Hematopoietic multipotent progenitor cell treated with erythropoietin and hydrocortisone succinate and interleukin-3 and kit ligand, for 15 days (in vitro differentiated cells): ENCODE data around the gene EPHB4.
"Not testable (repeated sequence)": the region's sequence is repeated elsewhere in the genome, so short reads cannot be mapped to it uniquely, and the experiment has no call there.

Experiments
- DNase-seq: peaks from one replicate; pipeline ENCODE4 v3.0.0-alpha.2; 2015; ENCODE audit warnings: low spot score

EPHB4 gene

GRCh38 chr7:100827330-100828226 lies at the start of gene EPHB4:
Gene EPHB4, minus strand, starts transcription at chr7:100827523. Its CDS starts 493 bp downstream, at chr7:100827030.
- DNase-seq = peak; percentile 21

DNA sequence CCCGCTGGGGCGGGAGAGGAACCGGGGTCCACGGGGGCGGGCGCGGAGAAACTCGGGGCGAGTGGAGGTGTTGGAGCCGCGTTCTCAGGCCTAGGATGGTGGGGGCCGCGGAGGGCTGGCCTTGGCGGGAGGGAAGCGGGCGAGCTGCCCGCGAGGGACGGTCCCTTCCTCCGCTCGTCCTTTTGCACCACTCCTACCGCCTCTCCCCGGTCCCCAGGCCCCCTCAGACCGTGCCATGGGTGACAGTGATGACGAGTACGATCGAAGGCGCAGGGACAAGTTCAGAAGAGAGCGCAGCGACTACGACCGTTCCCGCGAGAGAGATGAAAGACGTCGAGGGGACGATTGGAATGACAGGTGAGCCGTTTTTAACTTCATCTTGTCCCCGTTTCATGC lies 48.0 kb upstream of the EPHB4 start:
- DNase-seq = peak; percentile 27

GRCh38 chr7:100874577-100875355 lies 47.4 kb upstream of the EPHB4 start, which contains the start of gene SRRT:
Gene SRRT, plus strand, starts transcription at chr7:100875103. Its CDS starts 488 bp downstream, at chr7:100875591.
- DNase-seq = peak; percentile 99

GRCh38 chr7:100874300-100874576 lies 46.9 kb upstream of the EPHB4 start:
- DNase-seq = no peak

- DNase-seq = no peak
Observed at GRCh38 chr7:100873599-100874299, 46.4 kb upstream of the EPHB4 start.

GRCh38 chr7:100867776-100868485 lies 40.6 kb upstream of the EPHB4 start:
- no peak for DNase-seq

DNA sequence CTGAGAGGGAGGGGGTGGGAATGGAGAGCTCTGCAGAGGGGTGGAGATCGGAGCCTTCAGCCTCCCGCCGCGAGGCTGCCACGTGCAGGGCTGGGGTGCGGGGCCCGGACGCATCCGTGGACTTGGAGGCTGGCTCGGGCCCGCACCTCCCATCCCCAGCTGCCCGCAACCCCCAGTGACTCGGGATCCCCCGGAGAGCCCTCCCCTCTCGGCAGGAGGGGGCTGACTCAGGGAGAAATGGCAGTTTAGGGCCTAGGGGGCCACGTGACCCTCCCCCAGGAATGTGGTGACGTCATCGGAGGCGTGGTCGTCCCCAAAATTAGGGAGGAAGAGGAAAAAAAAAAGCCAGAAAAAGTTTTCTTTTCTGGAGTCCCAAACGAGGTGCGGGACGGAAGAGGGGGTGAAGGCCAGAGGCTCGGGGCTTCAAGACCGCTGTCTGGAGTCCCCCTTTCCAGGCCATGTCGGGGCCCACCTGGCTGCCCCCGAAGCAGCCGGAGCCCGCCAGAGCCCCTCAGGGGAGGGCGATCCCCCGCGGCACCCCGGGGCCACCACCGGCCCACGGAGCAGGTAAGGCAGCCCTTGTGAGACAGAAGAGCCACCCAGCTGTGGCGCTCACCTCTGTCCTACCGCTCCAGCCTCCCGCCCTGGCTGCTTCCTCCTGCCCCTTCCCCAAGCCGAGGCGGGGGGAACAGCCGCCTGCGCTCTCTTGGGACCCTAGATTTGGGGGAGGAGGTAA lies 39.9 kb upstream of the EPHB4 start, which contains the start of gene TRIP6:
TRIP6 (plus strand) TSS at position 348 of the 736 bp plus-strand sequence; CDS start at position 459, 111 bp downstream.
- DNase-seq = peak; percentile 52

- no peak for DNase-seq
Observed at GRCh38 chr7:100866729-100867039, 39.4 kb upstream of the EPHB4 start.

DNA sequence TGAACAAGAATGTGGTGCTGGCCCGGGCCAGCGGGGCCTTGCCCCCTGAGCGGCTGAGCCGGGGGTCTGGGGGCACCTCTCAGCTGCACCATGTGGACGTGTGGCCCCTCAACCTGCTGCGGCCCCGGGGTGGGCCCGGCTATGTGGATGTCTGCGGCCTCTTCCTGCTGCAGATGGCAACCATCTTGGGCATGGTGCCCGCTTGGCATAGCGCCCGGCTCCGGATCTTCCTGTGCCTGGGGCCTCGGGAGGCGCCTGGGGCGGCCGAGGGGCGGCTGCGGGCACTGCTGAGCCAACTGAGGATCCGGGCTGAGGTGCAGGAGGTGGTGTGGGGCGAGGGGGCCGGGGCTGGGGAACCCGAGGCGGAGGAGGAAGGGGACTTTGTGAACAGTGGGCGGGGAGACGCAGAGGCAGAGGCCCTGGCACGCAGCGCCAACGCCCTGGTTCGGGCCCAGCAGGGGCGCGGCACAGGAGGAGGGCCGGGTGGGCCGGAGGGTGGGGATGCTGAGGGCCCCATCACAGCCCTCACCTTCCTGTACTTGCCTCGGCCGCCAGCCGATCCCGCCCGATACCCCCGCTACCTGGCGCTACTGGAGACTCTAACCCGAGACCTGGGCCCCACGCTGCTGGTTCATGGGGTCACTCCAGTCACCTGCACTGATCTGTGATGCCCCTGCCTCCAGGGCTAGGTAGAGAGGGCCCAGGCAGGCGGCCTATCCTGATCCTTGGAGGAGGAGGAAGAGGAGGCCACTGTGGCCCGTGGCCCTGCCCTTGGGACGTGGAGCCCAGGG lies 38.8 kb upstream of the EPHB4 start:
- peak; percentile 86 for DNase-seq

- peak; percentile 36 for DNase-seq
Observed at GRCh38 chr7:100865372-100865911, 38.1 kb upstream of the EPHB4 start.

GRCh38 chr7:100864263-100864845 lies 37.0 kb upstream of the EPHB4 start:
- DNase-seq = no peak

DNA sequence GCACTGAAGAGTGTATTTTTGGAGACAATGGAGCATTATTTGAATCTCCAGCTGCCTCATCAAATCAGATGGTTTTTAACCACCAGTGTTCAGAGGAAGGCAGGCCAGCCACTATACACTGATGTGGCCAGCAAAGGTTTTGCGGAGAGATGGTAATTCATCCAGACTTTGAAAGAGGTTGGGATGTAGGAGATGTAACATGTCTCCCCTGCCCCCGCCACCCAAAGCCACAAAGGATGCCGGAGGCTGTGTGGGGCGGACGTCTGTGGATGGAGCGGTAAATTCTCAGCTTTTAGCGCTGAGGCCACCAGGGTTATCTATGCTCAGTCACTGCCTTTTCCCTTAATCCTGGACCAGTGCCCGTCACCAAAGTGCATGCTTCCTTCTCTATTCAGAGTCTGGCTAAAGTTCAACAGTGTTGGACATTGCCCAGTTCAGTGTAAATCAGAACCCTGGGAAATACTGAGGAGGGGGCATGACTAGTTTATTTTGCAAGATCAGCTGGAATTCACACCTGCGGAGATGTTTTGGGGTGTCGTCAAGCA lies 36.2 kb upstream of the EPHB4 start:
- DNase-seq = no peak

- DNase-seq = no peak
Observed at GRCh38 chr7:100861616-100861985, 34.3 kb upstream of the EPHB4 start.

DNA sequence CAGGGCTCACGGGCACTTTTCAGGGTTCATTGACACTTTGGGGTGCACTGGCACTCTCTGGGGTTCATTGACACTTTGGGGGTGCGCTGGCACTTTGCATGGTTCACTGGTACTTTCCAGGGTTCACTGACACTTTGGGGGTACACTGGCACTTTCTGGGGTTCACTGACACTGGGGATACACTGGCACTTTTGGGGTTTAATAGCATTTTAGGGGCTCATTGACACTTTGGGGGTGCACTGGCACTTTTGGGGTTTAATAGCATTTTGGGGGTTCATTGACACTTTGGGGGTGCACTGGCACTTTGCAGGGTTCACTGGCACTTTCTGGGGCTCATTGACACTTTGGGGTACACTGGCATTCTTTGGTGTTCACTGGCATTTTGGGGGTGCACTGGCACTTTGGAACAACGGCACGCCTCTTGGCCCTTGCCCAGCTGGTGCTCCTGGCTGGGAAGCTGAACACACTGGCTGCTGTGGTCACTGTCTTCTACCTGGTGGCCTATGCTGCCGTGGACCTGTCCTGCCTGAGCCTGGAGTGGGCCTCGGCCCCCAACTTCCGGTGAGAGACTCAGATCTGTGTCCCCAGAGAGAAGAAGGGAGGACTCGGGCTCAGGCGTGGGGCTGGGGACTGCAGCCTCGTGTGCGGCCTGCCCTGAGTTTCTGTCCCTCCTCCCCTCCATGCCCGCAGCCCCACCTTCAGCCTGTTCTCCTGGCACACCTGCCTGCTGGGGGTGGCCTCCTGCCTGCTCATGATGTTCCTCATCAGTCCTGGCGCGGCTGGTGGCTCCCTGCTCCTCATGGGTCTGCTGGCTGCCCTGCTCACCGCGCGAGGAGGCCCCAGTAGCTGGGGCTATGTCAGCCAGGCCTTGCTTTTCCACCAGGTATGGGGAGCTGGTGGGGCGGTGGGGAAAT lies 33.6 kb upstream of the EPHB4 start:
- no peak for DNase-seq

- no peak for DNase-seq
Observed at GRCh38 chr7:100859856-100860255, 32.5 kb upstream of the EPHB4 start.

DNA sequence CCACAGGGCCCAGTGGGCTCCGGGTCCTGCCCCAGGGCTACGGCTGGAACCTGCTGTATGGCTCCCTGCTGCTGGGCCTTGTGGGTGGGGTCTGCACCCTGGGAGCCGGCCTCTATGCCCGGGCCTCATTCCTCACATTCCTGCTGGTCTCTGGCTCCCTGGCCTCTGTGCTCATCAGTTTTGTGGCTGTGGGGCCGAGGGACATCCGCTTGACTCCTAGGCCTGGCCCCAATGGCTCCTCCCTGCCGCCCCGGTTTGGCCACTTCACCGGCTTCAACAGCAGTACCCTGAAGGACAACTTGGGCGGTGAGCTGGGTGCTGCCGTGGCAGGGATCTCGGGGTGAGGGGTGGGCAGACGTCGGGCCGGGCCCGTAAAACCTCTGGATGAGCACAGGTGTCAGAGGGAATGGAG lies 29.6 kb upstream of the EPHB4 start:
- DNase-seq = no peak

DNA sequence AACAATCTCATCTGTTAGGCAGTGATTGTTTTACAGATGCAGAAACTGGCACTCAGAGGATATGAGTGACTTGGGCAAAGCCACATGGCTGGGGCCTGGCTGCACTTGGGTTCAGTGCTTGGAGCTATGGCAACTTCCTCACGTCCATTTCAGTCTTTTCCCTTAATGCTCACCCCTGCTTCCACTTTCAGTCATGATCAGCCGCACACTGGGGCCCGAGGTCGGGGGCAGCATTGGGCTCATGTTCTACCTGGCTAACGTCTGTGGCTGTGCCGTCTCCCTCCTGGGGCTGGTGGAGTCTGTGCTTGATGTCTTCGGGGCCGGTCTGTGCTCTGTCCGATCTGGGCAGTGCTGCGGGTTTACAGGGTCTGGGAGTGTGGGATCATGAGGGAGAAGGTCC lies 28.2 kb upstream of the EPHB4 start:
- no peak for DNase-seq

- not testable (repeated sequence) for DNase-seq
Observed at GRCh38 chr7:100854899-100855298, 27.6 kb upstream of the EPHB4 start.
